NCI-H1092 treated with DMSO at 0.1 percent for 48 hours (cell line): ENCODE results near the gene PPP1R37.

Experiments used
- DNase-seq: peaks from one replicate; lab custom pipeline; 2025; lab: John Stamatoyannopoulos, UW

The PPP1R37 gene, protein sequence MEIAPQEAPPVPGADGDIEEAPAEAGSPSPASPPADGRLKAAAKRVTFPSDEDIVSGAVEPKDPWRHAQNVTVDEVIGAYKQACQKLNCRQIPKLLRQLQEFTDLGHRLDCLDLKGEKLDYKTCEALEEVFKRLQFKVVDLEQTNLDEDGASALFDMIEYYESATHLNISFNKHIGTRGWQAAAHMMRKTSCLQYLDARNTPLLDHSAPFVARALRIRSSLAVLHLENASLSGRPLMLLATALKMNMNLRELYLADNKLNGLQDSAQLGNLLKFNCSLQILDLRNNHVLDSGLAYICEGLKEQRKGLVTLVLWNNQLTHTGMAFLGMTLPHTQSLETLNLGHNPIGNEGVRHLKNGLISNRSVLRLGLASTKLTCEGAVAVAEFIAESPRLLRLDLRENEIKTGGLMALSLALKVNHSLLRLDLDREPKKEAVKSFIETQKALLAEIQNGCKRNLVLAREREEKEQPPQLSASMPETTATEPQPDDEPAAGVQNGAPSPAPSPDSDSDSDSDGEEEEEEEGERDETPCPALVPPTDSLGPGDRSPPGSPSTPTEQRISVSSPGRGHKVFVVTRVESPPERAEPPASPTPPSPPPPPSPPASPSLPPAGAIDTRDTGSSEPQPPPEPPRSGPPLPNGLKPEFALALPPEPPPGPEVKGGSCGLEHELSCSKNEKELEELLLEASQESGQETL

GRCh38 chr19:45092747-45093678, at the start of gene PPP1R37:
Gene PPP1R37 (plus strand): TSS chr19:45093179. CDS start chr19:45093326, 147 bp downstream.
- peak; percentile 92 for DNase-seq

GRCh38 chr19:45045671-45046353, 47.2 kb upstream of the PPP1R37 start:
- DNase-seq, result no peak

GRCh38 chr19:45046355-45046754, 46.6 kb upstream of the PPP1R37 start:
- DNase-seq, result no peak

- no peak for DNase-seq
These were observed 45.7 kb upstream of the PPP1R37 start for GRCh38 chr19:45047188-45047797.

DNA sequence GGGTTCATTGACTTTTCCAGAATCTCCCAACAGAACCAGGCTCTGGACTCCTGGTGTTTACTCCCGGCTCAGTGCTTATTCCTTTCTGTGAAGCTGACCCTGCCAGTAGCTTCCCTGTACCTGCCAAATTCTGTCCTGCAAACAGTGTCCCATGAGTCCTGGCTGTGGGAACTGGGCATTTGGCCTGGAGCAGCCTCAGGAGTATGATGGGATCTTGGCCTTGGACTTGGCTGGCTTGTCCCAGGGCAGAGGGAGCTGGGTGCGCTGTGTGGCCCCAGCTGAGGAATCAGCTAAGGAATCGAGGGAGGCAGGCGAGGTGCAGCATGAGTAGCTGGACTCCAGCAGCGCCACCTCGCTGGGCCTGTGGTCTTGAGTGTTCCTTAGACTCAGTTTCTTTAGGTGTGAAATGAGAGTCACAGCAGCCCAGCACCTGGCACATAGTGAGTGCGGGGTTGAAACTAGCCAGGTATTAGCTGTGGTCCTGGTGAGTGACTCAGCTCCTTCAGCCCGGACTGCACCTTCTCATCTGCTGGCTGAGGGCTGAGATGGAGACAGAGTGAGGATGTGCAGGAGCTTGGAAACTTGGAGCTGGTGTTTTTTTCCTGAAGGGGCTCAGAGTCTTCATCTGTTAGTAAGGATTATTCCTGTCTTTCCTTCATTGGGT, 43.8 kb upstream of the PPP1R37 start:
- DNase-seq, result no peak

DNA sequence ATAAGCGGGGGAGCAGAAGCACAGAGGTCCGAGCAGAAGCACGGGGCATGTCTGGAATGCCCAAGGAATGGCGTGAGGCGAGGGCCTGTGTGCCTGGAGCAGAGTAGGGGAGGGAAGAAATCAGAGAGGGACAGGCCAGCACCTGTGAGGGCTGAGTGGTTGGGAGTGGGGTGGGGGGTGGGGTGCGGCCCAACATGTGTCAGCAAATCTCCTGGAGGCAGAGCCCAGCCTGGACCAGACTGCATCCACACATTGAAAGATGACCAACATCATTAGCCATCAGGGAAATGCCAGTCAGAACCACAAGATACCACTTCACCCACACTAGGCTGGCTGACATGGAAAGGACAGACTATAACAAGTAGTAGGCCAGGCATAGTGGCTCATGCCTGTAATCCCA, 42.9 kb upstream of the PPP1R37 start:
- no peak for DNase-seq

GRCh38 chr19:45051929-45052579, 40.9 kb upstream of the PPP1R37 start:
- DNase-seq, result no peak

GRCh38 chr19:45056831-45057230, 36.1 kb upstream of the PPP1R37 start:
- no peak for DNase-seq

- no peak for DNase-seq
These were observed 35.5 kb upstream of the PPP1R37 start for GRCh38 chr19:45057444-45057843.

- no peak for DNase-seq
These were observed 34.3 kb upstream of the PPP1R37 start for GRCh38 chr19:45058622-45059159.

- no peak for DNase-seq
These were observed 33.6 kb upstream of the PPP1R37 start for GRCh38 chr19:45059258-45059965.

- DNase-seq, result no peak
These were observed 31.0 kb upstream of the PPP1R37 start for GRCh38 chr19:45061965-45062364.

GRCh38 chr19:45063851-45064801, 28.9 kb upstream of the PPP1R37 start:
- DNase-seq, result no peak

GRCh38 chr19:45066921-45067661, 25.9 kb upstream of the PPP1R37 start:
- no peak for DNase-seq

GRCh38 chr19:45068041-45068440, 24.9 kb upstream of the PPP1R37 start:
- no peak for DNase-seq

DNA sequence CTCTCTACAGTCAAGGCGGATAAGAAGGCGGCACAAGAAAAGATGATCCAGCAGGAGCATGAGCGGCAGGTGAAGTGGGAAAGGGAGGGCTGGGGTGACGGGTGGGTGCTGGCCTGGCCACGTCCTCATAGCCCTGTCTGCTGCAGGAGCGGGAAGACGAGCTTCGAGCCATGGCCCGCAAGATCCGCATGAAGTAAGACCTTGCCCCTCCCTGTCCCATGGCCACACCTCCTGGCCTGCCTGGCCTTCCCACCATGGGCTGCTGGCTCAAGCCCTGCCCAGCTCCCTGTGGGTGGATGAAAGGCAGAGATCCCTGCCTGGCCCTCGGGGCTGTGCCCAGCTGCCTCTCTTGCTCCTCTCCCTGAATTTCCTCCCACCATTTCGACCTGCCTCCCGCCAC, 23.9 kb upstream of the PPP1R37 start:
- DNase-seq, result no peak

DNA sequence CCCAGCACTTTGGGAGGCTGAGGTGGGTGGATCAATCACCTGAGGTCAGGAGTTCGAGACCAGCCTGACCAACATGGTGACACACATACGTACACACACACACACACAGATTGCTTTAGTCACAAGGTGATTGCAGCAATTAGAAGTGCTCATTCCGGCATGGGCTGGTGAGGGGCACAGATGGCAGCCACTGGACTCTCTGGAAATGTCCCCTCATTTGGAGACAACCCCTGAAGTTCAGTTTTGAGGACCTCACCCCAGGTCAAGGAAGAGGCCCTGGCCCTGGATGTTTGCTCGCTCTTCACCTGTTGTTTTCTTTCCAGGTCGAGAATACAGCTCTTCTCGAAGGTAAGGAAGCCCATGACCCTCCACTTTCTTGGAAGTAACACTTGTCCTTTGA, 22.8 kb upstream of the PPP1R37 start:
- DNase-seq, result no peak
